ENCODE measurements around the gene HPCAL1. TPM values are rescaled to one million over a fixed set of nuclear protein-coding genes. Genes with fewer than 3 reads are reported as not detected.

HPCAL1 gene
- total RNA-seq, 3 donors from 2014 or later (not counting 1 experiment from before 2014, with no cell fraction given) = 31.1 to 45.2 (median 39.8) TPM

- Histone ChIP-seq H3K27ac (ENCODE audit: low read length) (no peak overlapping the region), H3K36me3 (ENCODE audit: control insufficient read depth, insufficient read depth, low read length) (no peaks in the 10 kb centered on the region), H3K4me1 (ENCODE audit: control insufficient read depth, insufficient read depth, low read length) (no peaks in the 10 kb centered on the region), H3K27me3 (ENCODE audit: control insufficient read depth, insufficient read depth, low read length) (no peaks in the 10 kb centered on the region), H3K9me3 (ENCODE audit: control insufficient read depth, insufficient read depth, low read length) (no peaks in the 10 kb centered on the region), H3K4me3 (ENCODE audit: low read length) (no peak overlapping the region)
- Mint-ChIP-seq H3K27me3 (ENCODE audit: low read depth in 2 of 2) (no peaks in the 10 kb centered on the region), H3K36me3 (no peaks in the 10 kb centered on the region), H3K27ac (no peak overlapping the region), H3K4me1 (peaks cover 12 to 28% of the 10 kb centered on the region in 2 donors), H3K4me3 (no peak overlapping the region), H3K9me3 (no peaks in the 10 kb centered on the region)
- WGBS (ENCODE audit: insufficient coverage) = 79% methylated on average over 5 of the region's 5 CpGs
- intact Hi-C loops (cut with micrococcal nuclease) = no loop called here
- no peak for DNase-seq
- ATAC-seq = no peak
- TF ChIP-seq CTCF (IDR thresholded peaks at IDR 0.05) = no peak
These were observed 14.9 kb downstream of the HPCAL1 start for GRCh38 chr2:10317646-10318045.

GRCh38 chr2:10318345-10318744, 15.6 kb downstream of the HPCAL1 start:
- H3K27ac Mint-ChIP-seq = no peak overlapping the region
- intact Hi-C loops (cut with micrococcal nuclease) = no loop called here
- no peak for TF ChIP-seq CTCF (IDR thresholded peaks at IDR 0.05)

GRCh38 chr2:10319892-10320574, 17.3 kb downstream of the HPCAL1 start:
- Mint-ChIP-seq H3K9me3 (no peaks in the 10 kb centered on the region), H3K4me3 (no peak overlapping the region), H3K27me3 (ENCODE audit: low read depth in 2 of 2) (no peaks in the 10 kb centered on the region), H3K4me1 (peaks cover 12 to 25% of the 10 kb centered on the region in 2 donors), H3K36me3 (no peaks in the 10 kb centered on the region), H3K27ac (no peak overlapping the region)
- H3K9me3 ChIP-seq (ENCODE audit: control insufficient read depth, insufficient read depth, low read length) = no peaks in the 10 kb centered on the region
- intact Hi-C loops (cut with micrococcal nuclease) = no loop called here
- no peak overlapping the region for H3K4me3 ChIP-seq (ENCODE audit: low read length)
- WGBS (ENCODE audit: insufficient coverage) = 89% methylated on average over 10 of the region's 10 CpGs
- no peak overlapping the region for H3K27ac ChIP-seq (ENCODE audit: low read length)
- peaks cover 3% of the 10 kb centered on the region for H3K4me1 ChIP-seq (ENCODE audit: control insufficient read depth, insufficient read depth, low read length)
- ATAC-seq = no peak
- H3K27me3 ChIP-seq (ENCODE audit: control insufficient read depth, insufficient read depth, low read length) = no peaks in the 10 kb centered on the region
- DNase-seq = no peak
- no peaks in the 10 kb centered on the region for H3K36me3 ChIP-seq (ENCODE audit: control insufficient read depth, insufficient read depth, low read length)
- no peak for TF ChIP-seq CTCF (IDR thresholded peaks at IDR 0.05)

More at GRCh38 chr2:10318345-10318744, 15.6 kb downstream of the HPCAL1 start:
- Mint-ChIP-seq H3K4me1 (peaks cover 12 to 30% of the 10 kb centered on the region in 2 donors), H3K27me3 (ENCODE audit: low read depth in 2 of 2) (no peaks in the 10 kb centered on the region), H3K9me3 (no peaks in the 10 kb centered on the region), H3K4me3 (no peak overlapping the region), H3K36me3 (no peaks in the 10 kb centered on the region)
- Histone ChIP-seq H3K4me1 (ENCODE audit: control insufficient read depth, insufficient read depth, low read length) (no peaks in the 10 kb centered on the region), H3K36me3 (ENCODE audit: control insufficient read depth, insufficient read depth, low read length) (no peaks in the 10 kb centered on the region), H3K9me3 (ENCODE audit: control insufficient read depth, insufficient read depth, low read length) (no peaks in the 10 kb centered on the region), H3K27ac (ENCODE audit: low read length) (no peak overlapping the region), H3K4me3 (ENCODE audit: low read length) (no peak overlapping the region), H3K27me3 (ENCODE audit: control insufficient read depth, insufficient read depth, low read length) (no peaks in the 10 kb centered on the region)
- WGBS (ENCODE audit: insufficient coverage) = 96% methylated on average over 13 of the region's 13 CpGs
- DNase-seq (no peak), ATAC-seq (no peak)

GRCh38 chr2:10320575-10320931, 17.8 kb downstream of the HPCAL1 start:
- H3K9me3 ChIP-seq (ENCODE audit: control insufficient read depth, insufficient read depth, low read length) = no peaks in the 10 kb centered on the region
- Mint-ChIP-seq H3K36me3 (no peaks in the 10 kb centered on the region), H3K27me3 (ENCODE audit: low read depth in 2 of 2) (no peaks in the 10 kb centered on the region), H3K4me1 (peaks cover 17 to 30% of the 10 kb centered on the region in 2 donors), H3K27ac (peak overlapping the region in 1 of 2 donors; percentile 36), H3K4me3 (no peak overlapping the region), H3K9me3 (no peaks in the 10 kb centered on the region)
- no peak for DNase-seq
- 97% methylated on average over 3 of the region's 4 CpGs for WGBS (ENCODE audit: insufficient coverage)
- no peak for ATAC-seq
- no peak overlapping the region for H3K27ac ChIP-seq (ENCODE audit: low read length)
- H3K4me3 ChIP-seq (ENCODE audit: low read length) = no peak overlapping the region
- peaks cover 5% of the 10 kb centered on the region for H3K4me1 ChIP-seq (ENCODE audit: control insufficient read depth, insufficient read depth, low read length)
- no peaks in the 10 kb centered on the region for H3K27me3 ChIP-seq (ENCODE audit: control insufficient read depth, insufficient read depth, low read length)
- intact Hi-C loops (cut with micrococcal nuclease) = no loop called here
- H3K36me3 ChIP-seq (ENCODE audit: control insufficient read depth, insufficient read depth, low read length) = no peaks in the 10 kb centered on the region
- TF ChIP-seq CTCF (IDR thresholded peaks at IDR 0.05) = no peak
